NCI-H1417 (cell line): ENCODE data around the gene UBE2L3.
"Not testable (repeated sequence)": the region's sequence is repeated elsewhere in the genome, so short reads cannot be mapped to it uniquely, and the experiment has no call there.

Experiments
- DNase-seq, 3 experiments: peaks; one replicate each; lab custom pipeline; 2025; lab: John Stamatoyannopoulos, UW

UBE2L3 gene

GRCh38 chr22:21571679-21572078 lies 4.2 kb downstream of the UBE2L3 start:
- no peak for DNase-seq

DNA sequence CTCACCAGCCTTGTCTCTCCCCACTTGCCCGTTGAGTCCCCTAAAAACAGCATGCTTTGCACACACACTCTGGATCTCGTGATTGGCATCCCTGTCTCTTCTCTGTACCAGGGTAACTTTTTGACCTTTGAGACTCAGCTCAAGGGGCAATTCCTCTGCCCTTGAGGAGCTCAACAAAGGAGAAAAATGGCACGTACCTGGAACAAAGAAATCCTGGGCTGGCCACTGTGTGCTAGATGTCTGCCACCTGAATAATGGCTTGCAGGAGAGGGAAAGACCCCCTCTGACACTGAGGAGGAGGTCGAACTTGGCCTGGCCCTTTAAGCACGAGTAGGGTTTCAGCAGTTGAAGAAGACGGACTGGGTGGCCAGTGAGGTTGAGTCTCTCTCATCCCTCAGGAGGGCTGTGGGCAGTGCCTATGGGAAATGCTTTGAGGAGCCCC lies 5.8 kb downstream of the UBE2L3 start:
- DNase-seq, result no peak

DNA sequence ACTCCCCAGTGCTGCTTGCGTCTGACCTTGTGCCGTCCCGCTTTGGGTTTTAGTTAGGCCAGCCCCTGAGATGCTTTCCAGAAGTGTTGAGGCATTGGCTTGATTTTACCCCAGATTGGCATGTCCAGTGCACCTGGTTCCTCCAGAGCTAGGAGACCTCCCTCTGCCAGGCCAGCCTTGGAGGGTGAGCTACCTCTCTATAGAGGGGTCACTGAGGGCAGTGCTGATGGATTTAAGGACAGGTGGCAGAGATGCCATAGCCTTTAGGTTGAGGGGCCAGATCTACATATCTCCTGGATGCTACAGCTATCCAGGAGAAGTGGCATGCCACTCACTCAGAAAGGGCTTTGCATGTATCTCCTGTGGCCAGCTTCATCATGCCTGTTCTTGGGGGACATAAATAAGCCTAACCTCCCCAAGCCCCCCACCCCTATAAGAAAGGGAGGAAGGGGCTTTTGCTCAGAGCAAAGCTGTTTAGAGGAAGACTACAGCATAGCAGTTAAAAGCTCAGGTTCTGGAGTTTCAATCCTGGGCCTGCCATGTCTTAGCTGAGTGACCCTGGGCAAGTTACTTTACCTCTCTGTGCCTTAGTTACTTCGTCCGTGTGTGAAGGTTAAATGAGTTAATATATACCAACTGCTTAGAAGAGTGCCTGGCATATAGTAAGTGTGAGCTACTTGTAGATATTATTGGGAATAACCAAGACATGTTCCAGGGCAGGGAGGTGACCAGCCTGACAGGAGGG lies 6.4 kb downstream of the UBE2L3 start:
- DNase-seq, result no peak

DNA sequence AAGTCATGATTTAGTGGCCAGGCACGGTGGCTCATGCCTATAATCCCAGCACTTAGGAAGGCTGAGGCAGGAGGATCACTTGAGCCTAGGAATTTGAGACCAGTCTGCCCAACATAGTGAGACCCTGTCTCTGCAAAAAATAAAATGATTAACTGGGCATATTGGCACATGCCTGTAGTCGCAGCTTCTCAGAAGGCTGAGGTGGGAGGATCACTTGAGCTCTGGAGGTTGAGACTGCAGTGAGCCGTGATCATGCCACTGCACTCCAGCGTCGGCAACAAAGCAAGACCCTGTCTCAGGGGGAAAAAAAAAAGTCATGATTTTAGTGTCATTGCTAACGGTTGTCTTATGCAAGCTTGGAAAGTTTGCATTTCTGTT lies 11.9 kb downstream of the UBE2L3 start:
- no peak for DNase-seq

GRCh38 chr22:21580623-21581007 lies 13.1 kb downstream of the UBE2L3 start:
- DNase-seq, result not testable (repeated sequence)

DNA sequence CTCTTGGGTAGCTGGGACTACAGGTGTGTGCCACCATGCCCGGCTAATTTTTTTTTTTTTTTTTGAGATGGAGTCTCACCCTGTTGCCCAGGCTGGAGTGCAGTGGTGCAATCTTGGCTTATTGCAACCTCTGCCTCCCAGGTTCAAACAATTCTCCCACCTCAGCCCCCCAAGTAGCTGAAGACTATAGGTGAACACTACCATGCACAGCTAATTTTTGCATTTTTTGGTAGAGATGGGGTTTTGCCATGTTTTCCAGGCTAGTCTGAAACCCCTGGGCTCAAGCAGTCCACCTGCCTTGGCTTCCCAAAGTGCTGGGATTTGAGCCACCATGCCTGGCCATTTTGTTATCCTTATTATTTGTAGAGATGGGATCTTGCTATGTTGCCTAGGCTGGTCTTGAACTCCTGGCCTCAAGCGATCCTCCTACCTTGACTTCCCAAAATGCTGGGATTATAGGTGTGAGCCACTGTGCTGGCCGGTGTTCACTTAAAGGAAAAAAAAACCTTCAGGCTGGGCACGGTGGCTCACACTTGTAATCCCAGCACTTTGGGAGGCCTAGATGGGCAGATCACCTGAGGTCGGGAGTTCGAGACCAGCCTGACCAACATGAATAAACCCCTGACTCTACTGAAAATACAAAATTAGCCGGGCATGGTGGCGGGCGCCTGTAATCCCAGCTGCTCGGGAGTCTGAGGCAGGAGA lies 13.6 kb downstream of the UBE2L3 start:
- not testable (repeated sequence) for DNase-seq

GRCh38 chr22:21582801-21583740 lies 15.6 kb downstream of the UBE2L3 start:
- DNase-seq, result no peak

- DNase-seq, result no peak
Observed at GRCh38 chr22:21585389-21585788, 17.9 kb downstream of the UBE2L3 start.

- no peak for DNase-seq
Observed at GRCh38 chr22:21587803-21588611, 20.5 kb downstream of the UBE2L3 start.

- no peak for DNase-seq
Observed at GRCh38 chr22:21589396-21589795, 21.9 kb downstream of the UBE2L3 start.

DNA sequence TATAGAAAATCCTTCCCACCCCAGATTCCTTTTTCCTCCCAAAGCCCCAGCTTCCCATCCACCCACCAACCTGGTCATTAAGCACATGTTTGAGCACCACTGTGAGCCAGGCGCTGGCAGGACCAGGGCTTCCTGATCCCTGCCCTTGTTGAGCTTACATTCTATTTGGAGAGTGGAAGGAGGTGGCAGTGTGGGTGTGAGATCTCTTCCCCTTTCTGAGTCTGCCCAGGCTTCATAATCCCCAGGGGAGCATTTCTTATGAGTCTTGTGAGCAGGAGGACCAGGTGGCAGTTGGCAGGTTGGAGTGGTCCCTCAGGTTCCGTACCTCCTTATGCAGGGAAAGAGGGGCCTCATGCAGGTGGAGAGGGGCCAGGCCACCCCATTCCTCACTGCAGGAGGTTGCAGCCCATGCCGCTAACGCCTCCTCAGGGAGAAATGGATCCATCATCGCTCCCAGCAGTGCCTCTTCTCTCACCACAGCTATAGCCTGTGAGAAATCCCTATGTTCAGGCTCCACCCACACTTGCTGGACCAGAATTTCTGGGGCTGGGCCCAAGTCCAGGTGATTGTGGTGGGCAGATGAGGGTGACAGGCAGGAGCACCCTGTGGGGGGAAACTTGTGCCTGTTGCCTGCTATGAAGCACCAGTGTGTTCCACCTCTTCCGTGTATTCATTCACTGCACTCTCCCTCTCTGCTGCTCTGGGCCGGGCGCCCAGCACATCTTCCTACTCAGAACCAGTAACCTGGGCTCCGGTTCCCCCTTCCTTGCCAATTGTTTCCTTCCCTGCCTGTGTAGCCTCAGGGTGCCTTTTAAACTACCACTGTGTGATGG lies 23.5 kb downstream of the UBE2L3 start:
- no peak for DNase-seq

DNA sequence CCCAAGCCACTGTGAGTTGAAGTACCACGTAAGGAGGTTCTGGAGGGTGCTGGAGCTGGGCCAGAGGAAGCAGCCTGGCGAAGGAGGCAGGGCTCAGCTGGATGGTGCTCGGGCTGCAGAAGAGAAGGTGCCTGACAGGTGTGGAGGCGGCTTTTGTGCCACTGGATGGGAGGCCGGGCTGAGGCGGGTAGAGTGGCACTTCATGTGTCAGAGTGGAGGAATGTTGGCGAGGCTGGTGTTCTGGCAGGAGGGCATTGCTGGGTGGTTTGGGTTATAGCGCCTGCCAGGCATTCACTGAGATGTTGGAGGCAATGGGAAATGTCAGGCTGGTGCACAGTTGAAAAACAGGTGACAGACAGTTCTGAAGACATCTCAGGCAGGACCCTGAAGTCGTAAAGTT lies 24.2 kb downstream of the UBE2L3 start:
- no peak for DNase-seq

DNA sequence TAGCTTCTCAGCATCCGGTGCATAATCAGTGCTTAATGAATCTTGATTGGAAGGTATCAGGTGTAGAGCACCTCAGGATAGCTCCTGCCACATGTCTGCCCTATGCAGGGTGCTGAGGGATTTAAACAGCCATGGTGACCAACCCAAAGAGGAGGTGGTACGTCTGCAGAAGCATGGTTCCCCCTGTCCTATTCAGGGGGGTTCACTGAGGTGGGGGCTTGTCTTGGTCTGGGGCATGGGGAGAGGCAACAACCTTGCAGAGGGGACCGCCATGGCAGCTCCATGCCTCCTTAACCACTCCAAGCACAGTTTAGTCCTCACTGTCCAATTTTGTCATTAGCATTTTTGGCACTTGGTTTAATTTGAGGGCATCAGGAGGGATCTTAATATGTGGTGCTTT lies 24.9 kb downstream of the UBE2L3 start:
- no peak for DNase-seq

DNA sequence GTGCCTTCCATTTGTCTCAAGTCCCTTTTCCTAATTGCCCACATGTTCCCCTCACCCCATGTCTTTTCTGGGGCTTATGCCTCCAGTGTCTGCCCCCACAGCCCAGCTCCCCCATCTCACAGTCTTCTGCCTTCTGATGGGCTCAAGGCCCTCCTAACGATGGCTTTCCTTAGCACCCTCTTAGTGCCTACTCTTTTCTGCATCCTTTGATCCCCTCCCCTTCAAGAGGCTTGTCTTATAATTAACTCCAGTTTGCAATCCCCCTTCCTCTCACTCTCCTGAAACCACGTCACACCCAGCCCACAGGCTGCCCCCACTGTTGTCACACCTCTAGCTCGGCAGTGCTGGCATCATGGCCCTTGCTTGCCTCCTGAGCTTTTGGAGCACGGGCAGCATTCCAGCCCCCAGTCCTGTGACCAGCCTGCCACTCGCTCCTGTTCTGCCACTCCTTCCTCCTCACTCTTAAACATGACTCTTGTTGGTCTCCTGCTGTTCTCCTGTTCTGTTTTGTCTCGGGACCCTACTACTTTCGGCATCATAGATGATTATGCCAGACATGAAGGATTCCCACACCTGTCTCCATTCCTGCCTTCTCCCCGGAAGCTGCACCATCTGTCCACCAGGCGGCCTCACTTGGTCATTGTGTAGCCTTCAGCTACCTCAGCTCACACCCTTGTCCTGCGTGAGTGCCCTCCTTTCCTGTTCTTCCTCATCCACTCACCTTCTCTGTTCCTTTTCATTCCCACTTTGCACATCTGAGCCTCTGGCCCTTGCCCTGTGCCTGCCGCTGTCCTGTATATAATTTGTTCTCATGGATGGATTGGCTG lies 26.1 kb downstream of the UBE2L3 start:
- DNase-seq, result no peak

DNA sequence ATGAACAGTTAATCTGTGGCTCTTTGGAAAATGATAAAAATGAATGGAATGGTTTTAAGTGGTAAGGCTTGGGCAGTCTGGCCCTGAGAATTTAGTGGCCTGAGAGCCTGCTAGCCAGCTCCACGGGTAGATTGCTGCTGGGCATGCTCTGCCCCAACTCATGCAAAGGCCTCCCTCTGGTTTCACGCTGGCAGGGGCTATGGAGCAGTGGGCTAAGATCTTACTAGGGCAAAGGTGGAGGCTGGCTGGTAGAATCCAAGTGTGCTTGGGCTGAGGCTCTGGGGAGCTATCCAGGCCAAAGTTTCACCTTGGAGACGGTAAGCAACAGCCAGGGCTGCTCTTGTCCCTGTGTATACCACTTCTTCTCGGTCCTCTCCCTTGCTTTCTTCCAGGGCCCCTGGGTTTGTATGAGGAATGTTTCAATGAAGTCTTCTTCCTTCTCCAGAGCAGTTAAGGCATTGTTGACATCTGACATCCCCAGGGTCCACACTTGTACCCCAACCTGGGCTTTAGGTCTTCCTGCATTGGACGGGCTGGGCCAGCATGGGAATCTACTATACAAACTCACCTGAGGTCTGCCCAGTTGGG lies 27.4 kb downstream of the UBE2L3 start:
- no peak for DNase-seq

- DNase-seq, result not testable (repeated sequence)
Observed at GRCh38 chr22:21596356-21597135, 29.0 kb downstream of the UBE2L3 start.

- DNase-seq, result no peak
Observed at GRCh38 chr22:21598302-21598701, 30.8 kb downstream of the UBE2L3 start.

DNA sequence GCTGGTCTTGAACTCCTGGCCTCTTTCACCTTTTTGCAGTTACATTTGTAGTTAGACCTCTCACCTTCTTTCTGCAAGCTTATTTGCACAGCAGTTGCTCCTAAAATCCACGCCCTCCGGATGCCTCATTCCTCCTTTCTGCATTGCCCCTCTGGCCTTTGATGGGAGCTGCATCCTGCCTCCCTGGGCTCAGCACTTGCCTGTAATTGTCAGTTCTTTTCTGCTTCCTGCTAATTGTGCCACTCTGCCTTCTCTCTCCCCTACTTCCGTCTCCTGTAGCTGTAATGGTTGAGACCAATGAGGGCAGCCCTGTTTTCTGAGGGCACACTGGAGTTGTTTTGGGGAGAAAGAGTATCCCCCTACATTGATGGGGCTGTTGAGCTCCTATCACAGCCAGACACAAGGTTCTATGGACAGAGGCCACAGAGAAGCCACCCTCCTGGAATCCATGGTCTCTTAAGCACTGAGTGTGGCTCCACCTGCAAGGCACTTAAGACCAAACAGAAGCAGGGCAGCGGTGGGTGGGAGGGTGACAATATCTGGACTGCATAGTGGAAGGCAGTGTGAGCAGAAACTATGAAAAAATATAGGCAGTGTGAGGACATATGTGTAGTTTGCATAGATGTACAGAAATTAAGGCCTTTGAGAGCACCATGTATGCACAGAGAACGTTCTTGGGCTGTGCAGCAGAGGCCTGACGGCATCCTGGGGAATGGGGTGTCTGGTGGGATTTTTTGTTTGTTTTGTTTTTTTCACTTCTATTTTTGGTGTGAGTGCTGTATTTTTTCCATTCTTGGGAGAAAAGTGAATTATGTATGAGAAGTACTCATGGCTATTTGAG lies 31.8 kb downstream of the UBE2L3 start:
- no peak for DNase-seq
